Endothelial cell of umbilical vein (primary cell): ENCODE data around the gene ABCC5. TPM values are rescaled to one million over a fixed set of nuclear protein-coding genes. Genes with fewer than 3 reads are reported as not detected.

Source experiments
- BruUV-seq: library from RNA; stranded (reverse); fragments of 400-500 nt; replicated peaks from 2 replicates; lab custom pipeline; 2021; lab: Mats Ljungman, UMichigan
- CTCF ChIA-PET: fragments of 300-600, 350-600 bp; sonication (Branson Sonifier 250); formaldehyde crosslinking; loops from one replicate; lab custom pipeline; 2021; ENCODE audit warnings: antibody characterized with exemption, inconsistent platforms; lab: Charles Lee
- POLR2A ChIA-PET: fragments of 300-600, 350-600 bp; sonication (Branson Sonifier 250); formaldehyde crosslinking; loops from one replicate; lab custom pipeline; 2021; ENCODE audit warnings: antibody characterized with exemption, inconsistent platforms; lab: Charles Lee
- DNase-seq: peaks from one replicate; pipeline ENCODE4 v3.0.0-alpha.2; 2011; ENCODE audit warnings: low read depth, low spot score
- FAIRE-seq: peaks from 2 replicates; lab custom pipeline; 2011; peaks lifted over from hg19 to GRCh38; lab: Jason Lieb, UNC
- H2AFZ ChIP-seq: 2 replicates; pipeline ENCODE4 v1.6.0; 2012; ENCODE audit warnings: low read depth, low read length, control low read depth, inconsistent platforms
- H3K27ac ChIP-seq: 2 replicates; pipeline ENCODE4 v1.5.1; 2011; ENCODE audit warnings: low read depth, mild to moderate bottlenecking, control low read depth, low read length, moderate library complexity; ENCODE audit not compliant: insufficient read depth
- H3K27me3 ChIP-seq, 2 experiments: 2 replicates each; pipeline versions ENCODE4 v1.6.0 to v1.6.1; 2011; ENCODE audit warnings: low read length in 2 of 2, mixed read lengths in 1 of 2; ENCODE audit not compliant: control insufficient read depth in 2 of 2, insufficient read depth in 2 of 2
- H3K36me3 ChIP-seq, 2 experiments: 2 replicates in 1 of 2; 3 replicates in 1 of 2; pipeline ENCODE4 v1.5.1; 2011; ENCODE audit warnings: low read length in 2 of 2, mild to moderate bottlenecking in 1 of 2, moderate library complexity in 1 of 2; ENCODE audit not compliant: control insufficient read depth in 2 of 2, insufficient read depth in 2 of 2; ENCODE audit errors: extremely low read depth in 1 of 2
- H3K4me1 ChIP-seq: 3 replicates; pipeline ENCODE4 v1.5.1; 2011; ENCODE audit warnings: mild to moderate bottlenecking, low read length; ENCODE audit not compliant: control insufficient read depth, insufficient read depth; ENCODE audit errors: extremely low read depth
- H3K4me2 ChIP-seq: 2 replicates; pipeline ENCODE4 v1.6.1; 2011; ENCODE audit warnings: low read length, control low read depth, mixed read lengths; ENCODE audit not compliant: insufficient read depth
- H3K4me3 ChIP-seq, 3 experiments: fragments of 200-600 bp in 1 of 3; sonication (generic), shearing (Covaris generic) in 1 of 3; replicated peaks in 1 of 3; 2 replicates each; pipeline ENCODE4 v1.5.1; 2011 to 2016; ENCODE audit warnings: control low read depth in 3 of 3, low read length in 3 of 3, mild to moderate bottlenecking in 2 of 3, inconsistent platforms in 1 of 3, low read depth in 1 of 3, moderate library complexity in 1 of 3; ENCODE audit not compliant: insufficient read depth in 1 of 3
- H3K79me2 ChIP-seq: 2 replicates; pipeline ENCODE4 v1.6.0; 2012; ENCODE audit warnings: low read length, inconsistent platforms; ENCODE audit not compliant: control insufficient read depth, insufficient read depth
- H3K9ac ChIP-seq: replicated peaks from 2 replicates; pipeline ENCODE3; 2011; ENCODE audit warnings: low read length, control low read depth; ENCODE audit not compliant: insufficient read depth; ENCODE audit errors: extremely low read depth
- H3K9me1 ChIP-seq: replicated peaks from 3 replicates; pipeline ENCODE4 v1.6.0; 2011; ENCODE audit warnings: mild to moderate bottlenecking, low read length; ENCODE audit not compliant: control insufficient read depth, insufficient read depth; ENCODE audit errors: extremely low read depth
- H3K9me3 ChIP-seq: replicated peaks from 2 replicates; pipeline ENCODE4 v1.5.1; 2012; ENCODE audit warnings: low read length, inconsistent platforms; ENCODE audit not compliant: control insufficient read depth, insufficient read depth
- H4K20me1 ChIP-seq: replicated peaks from 2 replicates; pipeline ENCODE3; 2011; ENCODE audit warnings: mild to moderate bottlenecking, low read length; ENCODE audit not compliant: control insufficient read depth, insufficient read depth; ENCODE audit errors: extremely low read depth
- EZH2 ChIP-seq: IDR thresholded peaks from 2 replicates; pipeline ENCODE4 v1.6.1; 2012; ENCODE audit warnings: borderline replicate concordance, low read depth, mild to moderate bottlenecking, moderate library complexity, low read length, inconsistent platforms; ENCODE audit not compliant: severe bottlenecking
- FOS ChIP-seq: IDR thresholded peaks from 2 replicates; pipeline ENCODE4 v1.6.1; 2011; ENCODE audit warnings: mild to moderate bottlenecking, low read length, moderate library complexity, borderline replicate concordance; ENCODE audit not compliant: insufficient read depth
- GATA2 ChIP-seq: IDR thresholded peaks from 2 replicates; pipeline ENCODE4 v1.7.0; 2011; ENCODE audit warnings: low read depth, mild to moderate bottlenecking, moderate library complexity, mixed read lengths, low read length; ENCODE audit not compliant: insufficient read length, insufficient read depth
- JUN ChIP-seq: IDR thresholded peaks from 2 replicates; pipeline ENCODE4 v1.6.1; 2011; ENCODE audit warnings: borderline replicate concordance, low read depth; ENCODE audit not compliant: insufficient read length, insufficient read depth
- MYC ChIP-seq: IDR thresholded peaks from one replicate; pipeline ENCODE4 v1.6.1; 2011; ENCODE audit warnings: mild to moderate bottlenecking, low read depth, low read length
- POLR2A ChIP-seq: IDR thresholded peaks from 2 replicates; pipeline ENCODE4 v1.6.1; 2012; ENCODE audit warnings: low read depth, mild to moderate bottlenecking, control low read depth, low read length
- POLR2AphosphoS5 ChIP-seq: IDR thresholded peaks from 2 replicates; pipeline ENCODE4 v1.6.1; 2012; ENCODE audit warnings: low read depth, mild to moderate bottlenecking, control low read depth, low read length, moderate library complexity; ENCODE audit not compliant: insufficient read depth
- dilution Hi-C: fragments of 300-500 bp; cut with MboI; formaldehyde crosslinking; loops from one replicate; pipeline ENCODE4 v1.15.0; 2019; ENCODE audit warnings: low sequenced_read_pairs; ENCODE audit not compliant: extremely low pct_ligation_motif_present
- intact Hi-C: fragments of 100-400 bp; cut with micrococcal nuclease; formaldehyde crosslinking; loops from one replicate; pipeline ENCODE4 v1.10.0; 2022
- polyA plus RNA-seq, 4 experiments: library from polyadenylated mRNA; depleted of rRNA in 3 of 4; stranded (reverse) in 3 of 4; unstranded in 1 of 4; fragments of >200 nt; gene quantifications; 2 replicates each; pipeline versions ENCODE4 v1.2.1 to v1.2.3, GENCODE V29; 2011 to 2012; ENCODE audit warnings: missing spikeins in 1 of 4
- total RNA-seq: library from RNA; stranded (reverse); gene quantifications from 2 replicates; pipeline ENCODE4 v1.2.3, GENCODE V29; 2021
- TF ChIP-seq, protein P1 (sequence below): IDR thresholded peaks from 2 replicates; pipeline ENCODE4 v1.6.1; 2011; ENCODE audit not compliant: insufficient read depth, insufficient read length
- TF ChIP-seq, protein P2 (sequence below), 2 donors: IDR thresholded peaks; 1 replicate in 1 of 2; 2 replicates in 1 of 2; pipeline ENCODE4 v1.5.1; 2011; ENCODE audit warnings: low read length in 2 of 2, mild to moderate bottlenecking in 2 of 2, moderate library complexity in 2 of 2, control low read depth in 1 of 2, inconsistent platforms in 1 of 2, low read depth in 1 of 2; ENCODE audit not compliant: insufficient read depth in 1 of 2; ENCODE audit errors: extremely low read depth in 1 of 2

Gene ABCC5
- total and polyA plus RNA-seq, 2 donors (not counting 3 experiments of a cell fraction or from before 2014, with no cell fraction given) = 22.5 to 24.6 TPM

DNA sequence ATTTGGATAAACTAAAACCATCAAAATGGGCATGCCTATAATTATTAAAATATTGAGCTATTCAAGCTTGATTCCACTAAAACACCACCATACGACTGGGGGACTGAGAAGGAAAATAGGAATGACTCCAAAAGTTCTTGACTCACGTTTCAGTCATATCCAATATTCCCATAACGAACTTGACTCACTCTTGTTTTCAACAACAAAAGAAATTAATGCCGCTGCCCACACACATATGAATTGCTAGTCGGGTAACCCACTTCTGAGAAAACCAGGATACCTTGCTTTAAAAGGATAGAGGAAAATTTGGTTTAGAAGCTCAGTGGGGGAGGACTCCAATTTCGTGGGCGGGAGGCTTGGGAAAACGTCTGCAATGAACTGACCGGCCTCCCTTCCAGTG, 40.3 kb upstream of the ABCC5 start:
- Histone ChIP-seq H3K27me3 (peaks cover 3 to 5% of the 10 kb centered on the region in 2 experiments), H3K79me2 (no peaks in the 10 kb centered on the region), H2AFZ (no peak overlapping the region), H3K4me2 (no peak overlapping the region), H3K9me1 (no peaks in the 10 kb centered on the region), H3K4me3 (no peak overlapping the region), H3K9ac (no peak overlapping the region), H3K27ac (no peak overlapping the region), H3K36me3 (no peaks in the 10 kb centered on the region), H3K9me3 (no peaks in the 10 kb centered on the region), H3K4me1 (no peaks in the 10 kb centered on the region), H4K20me1 (no peaks in the 10 kb centered on the region)
- CTCF ChIA-PET = interaction anchor here (1.3 kb wide), 1 partner anchor 9 kb away, joined by 3 read pairs; no protein-coding TSS in a partner anchor
- DNase-seq (no peak), FAIRE-seq (no peak)
- BruUV-seq = no TSS peak
- dilution Hi-C loops = no loop called here
- intact Hi-C loops = no loop called here
- POLR2A ChIA-PET = no interaction called here
- TF ChIP-seq EZH2 (no peak), MYC (no peak), JUN (no peak), POLR2AphosphoS5 (no peak)
- TF ChIP-seq, protein P1, sequence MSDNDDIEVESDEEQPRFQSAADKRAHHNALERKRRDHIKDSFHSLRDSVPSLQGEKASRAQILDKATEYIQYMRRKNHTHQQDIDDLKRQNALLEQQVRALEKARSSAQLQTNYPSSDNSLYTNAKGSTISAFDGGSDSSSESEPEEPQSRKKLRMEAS = no peak

DNA sequence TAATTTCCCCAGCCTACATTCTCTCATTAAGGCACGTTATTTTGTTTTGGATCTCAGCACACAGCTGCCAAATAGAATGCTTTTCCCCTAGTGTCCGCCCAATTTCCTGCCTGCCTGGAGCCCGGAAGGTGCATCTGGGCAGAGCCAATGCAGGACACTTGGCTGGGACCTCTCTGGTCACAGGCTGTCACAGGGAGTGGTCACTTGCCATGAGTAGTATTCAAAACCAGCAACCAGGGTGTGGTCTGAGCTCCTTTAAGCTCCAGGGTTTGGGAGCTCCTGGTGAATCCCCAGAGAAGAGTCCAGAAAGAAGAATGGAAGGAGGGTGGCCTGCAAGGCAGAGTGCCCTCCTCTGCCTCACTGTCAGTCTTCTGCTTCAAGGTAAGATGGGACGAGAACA, 35.1 kb upstream of the ABCC5 start, which contains the start of gene HTR3C:
TSS of gene HTR3C (plus strand) at position 281 of the 400 bp plus-strand sequence. CDS start at position 315, 34 bp downstream.
- POLR2A ChIA-PET = no interaction called here
- intact Hi-C loops (no loop called here), dilution Hi-C loops (no loop called here)
- Histone ChIP-seq H4K20me1 (no peaks in the 10 kb centered on the region), H3K9me1 (no peaks in the 10 kb centered on the region), H3K79me2 (no peaks in the 10 kb centered on the region), H3K4me3 (no peak within 1 kb of the TSS), H3K4me2 (no peak within 1 kb of the TSS), H3K9me3 (no peaks in the 10 kb centered on the region), H2AFZ (no peak within 1 kb of the TSS), H3K27me3 (peaks cover 3 to 10% of the 10 kb centered on the region in 2 experiments), H3K36me3 (no peaks in the 10 kb centered on the region), H3K4me1 (no peaks in the 10 kb centered on the region), H3K27ac (no peak within 1 kb of the TSS), H3K9ac (no peak within 1 kb of the TSS)
- BruUV-seq = no TSS peak
- TF ChIP-seq POLR2A (no peak), JUN (no peak), MYC (no peak), EZH2 (no peak), POLR2AphosphoS5 (no peak), GATA2 (no peak), FOS (no peak)
- TF ChIP-seq, protein P1 = no peak
- TF ChIP-seq, protein P2, sequence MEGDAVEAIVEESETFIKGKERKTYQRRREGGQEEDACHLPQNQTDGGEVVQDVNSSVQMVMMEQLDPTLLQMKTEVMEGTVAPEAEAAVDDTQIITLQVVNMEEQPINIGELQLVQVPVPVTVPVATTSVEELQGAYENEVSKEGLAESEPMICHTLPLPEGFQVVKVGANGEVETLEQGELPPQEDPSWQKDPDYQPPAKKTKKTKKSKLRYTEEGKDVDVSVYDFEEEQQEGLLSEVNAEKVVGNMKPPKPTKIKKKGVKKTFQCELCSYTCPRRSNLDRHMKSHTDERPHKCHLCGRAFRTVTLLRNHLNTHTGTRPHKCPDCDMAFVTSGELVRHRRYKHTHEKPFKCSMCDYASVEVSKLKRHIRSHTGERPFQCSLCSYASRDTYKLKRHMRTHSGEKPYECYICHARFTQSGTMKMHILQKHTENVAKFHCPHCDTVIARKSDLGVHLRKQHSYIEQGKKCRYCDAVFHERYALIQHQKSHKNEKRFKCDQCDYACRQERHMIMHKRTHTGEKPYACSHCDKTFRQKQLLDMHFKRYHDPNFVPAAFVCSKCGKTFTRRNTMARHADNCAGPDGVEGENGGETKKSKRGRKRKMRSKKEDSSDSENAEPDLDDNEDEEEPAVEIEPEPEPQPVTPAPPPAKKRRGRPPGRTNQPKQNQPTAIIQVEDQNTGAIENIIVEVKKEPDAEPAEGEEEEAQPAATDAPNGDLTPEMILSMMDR (IDR thresholded peaks at IDR 0.05; ENCODE audit: extremely low read depth in 1 of 2, insufficient read depth in 1 of 2, low read depth in 1 of 2, low read length in 2 of 2) = no peak
- DNase-seq (no peak), FAIRE-seq (no peak)
- CTCF ChIA-PET = no interaction called here
